GM21367 (cell line): Measurements from ENCODE around the gene KRTAP12-1.
"Not testable (repeated sequence)": the region's sequence is repeated elsewhere in the genome, so short reads cannot be mapped to it uniquely, and the experiment has no call there.

ENCODE experiments used
- ATAC-seq: cut with Tn5 transposase; IDR thresholded peaks from one replicate; pipeline ENCODE4 v1.9.1; 2021; ENCODE audit not compliant: unreplicated experiment

Gene KRTAP12-1

DNA sequence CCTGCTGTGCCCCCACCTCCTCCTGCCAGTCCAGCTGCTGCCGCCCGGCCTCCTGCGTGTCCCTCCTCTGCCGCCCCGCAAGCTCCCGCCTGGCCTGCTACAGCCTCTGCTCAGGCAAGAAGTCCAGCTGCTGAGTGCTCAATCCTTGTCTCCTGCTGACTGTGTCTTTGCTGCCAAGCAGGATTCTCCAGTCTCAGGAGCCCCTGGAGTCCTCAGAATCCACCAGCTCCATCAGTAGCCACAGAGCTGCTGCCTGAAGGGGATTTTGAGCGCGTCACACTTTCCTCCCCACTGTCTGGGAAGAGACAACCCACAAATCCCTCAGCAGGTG lies 34.8 kb downstream of the KRTAP12-1 start:
- ATAC-seq = no peak

DNA sequence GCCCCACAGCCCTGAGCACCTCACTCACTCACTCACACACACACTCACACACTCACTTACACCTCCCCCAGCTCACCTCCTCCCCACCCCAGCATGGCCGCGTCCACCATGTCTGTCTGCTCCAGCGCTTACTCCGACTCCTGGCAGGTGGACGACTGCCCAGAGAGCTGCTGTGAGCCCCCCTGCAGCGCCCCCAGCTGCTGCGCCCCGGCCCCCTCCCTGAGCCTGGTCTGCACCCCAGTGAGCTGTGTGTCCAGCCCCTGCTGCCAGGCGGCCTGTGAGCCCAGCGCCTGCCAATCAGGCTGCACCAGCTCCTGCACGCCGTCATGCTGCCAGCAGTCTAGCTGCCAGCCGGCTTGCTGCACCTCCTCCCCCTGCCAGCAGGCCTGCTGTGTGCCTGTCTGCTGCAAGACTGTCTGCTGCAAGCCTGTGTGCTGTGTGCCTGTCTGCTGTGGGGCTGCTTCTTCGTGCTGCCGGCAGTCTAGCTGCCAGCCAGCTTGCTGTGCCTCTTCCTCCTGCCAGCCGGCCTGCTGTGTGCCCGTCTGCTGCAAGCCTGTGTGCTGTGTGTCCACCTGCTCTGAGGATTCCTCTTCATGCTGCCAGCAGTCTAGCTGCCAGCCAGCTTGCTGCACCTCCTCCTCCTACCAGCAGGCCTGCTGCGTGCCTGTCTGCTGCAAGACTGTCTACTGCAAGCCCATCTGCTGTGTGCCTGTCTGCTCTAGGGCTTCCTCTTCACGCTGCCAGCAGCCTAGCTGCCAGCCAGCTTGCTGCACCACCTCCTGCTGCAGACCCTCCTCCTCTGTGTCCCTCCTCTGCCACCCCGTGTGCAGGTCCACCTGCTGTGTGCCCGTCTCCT lies 35.4 kb downstream of the KRTAP12-1 start, which contains the start of gene KRTAP10-11:
Gene KRTAP10-11 (plus strand): TSS at position 49 of the 856 bp plus-strand sequence. CDS start 45 bp downstream, at position 94.
- ATAC-seq = not testable (repeated sequence)

DNA sequence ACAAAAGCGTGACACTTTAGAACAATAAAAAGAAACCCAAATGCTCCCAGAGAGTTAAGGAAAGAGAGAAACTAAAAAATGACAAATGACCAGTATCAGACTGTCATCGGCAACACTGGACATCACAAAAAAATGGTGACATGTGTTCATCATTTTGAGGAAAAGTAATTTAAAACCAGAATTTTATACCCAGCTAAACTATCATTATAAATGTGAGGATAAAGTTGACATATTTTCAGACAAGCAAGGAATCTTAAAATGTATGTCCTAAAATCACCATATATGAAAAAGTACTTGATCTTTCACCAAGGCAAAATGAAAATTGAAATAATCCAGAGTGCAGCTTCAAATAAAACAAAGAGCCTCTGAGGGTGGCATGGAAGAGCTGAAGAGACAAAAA lies 37.1 kb downstream of the KRTAP12-1 start:
- ATAC-seq = no peak

DNA sequence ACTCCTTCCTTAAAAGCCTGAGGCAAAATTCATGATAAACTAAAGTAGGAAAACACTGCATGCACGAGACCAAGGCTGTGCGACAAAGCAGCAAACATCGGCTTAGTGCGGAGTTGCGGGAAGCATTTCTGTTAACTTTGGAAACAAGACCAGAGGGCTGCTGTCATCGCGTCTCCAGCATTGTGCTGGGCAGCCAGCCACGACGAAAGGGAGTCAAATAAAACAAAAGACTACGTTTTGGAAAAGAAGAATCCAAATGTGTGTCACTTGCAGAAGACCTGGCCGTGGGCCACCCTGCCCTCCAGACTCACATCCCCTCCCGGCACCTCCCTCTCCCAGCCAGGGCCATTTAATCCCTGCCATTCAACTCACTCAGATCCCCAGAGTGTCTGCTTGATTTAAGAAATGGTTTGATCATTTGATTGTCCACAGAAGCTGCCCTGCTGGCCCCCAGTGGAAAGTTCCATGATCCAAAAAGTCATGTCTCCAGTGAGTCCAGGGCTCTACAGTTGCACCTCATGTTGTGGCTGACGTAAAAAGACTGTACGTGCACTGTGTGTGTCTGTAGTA lies 38.1 kb downstream of the KRTAP12-1 start:
- ATAC-seq = no peak

DNA sequence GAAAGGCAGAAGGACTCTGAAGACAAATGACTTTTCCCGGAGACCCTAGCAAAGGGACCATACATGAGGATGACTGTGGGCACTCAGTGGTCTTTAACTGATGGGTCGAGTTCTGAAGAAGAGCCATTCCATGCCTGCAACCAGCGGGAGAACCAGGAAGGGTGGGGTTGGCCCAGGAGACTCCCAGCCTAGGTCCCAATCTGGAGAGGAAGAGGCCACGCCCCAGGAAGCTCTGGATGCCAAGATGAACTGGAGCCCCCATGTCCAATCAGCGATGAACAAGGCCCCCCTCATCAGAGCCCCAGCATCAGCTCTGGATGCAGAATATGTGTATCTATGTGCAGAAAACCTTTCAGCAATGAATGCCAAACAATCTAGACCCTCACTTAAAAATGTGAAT lies 41.2 kb downstream of the KRTAP12-1 start:
- ATAC-seq = no peak

DNA sequence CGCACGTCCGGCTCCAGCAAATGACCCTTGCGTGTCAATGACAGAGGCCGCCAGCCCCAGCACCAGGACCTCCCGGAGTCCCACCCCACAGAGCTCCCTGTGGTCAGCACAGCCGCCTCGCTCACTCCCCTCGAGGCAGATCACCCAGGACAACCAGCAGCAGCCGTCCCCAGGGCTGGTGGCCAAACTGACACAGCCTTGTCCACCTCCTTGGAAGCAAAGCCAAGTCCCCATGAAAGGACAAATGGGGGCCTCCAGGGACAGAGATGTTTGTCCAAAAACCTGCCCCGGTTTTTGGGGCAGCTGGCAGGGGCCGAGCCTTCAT lies 42.7 kb downstream of the KRTAP12-1 start:
- no peak for ATAC-seq

DNA sequence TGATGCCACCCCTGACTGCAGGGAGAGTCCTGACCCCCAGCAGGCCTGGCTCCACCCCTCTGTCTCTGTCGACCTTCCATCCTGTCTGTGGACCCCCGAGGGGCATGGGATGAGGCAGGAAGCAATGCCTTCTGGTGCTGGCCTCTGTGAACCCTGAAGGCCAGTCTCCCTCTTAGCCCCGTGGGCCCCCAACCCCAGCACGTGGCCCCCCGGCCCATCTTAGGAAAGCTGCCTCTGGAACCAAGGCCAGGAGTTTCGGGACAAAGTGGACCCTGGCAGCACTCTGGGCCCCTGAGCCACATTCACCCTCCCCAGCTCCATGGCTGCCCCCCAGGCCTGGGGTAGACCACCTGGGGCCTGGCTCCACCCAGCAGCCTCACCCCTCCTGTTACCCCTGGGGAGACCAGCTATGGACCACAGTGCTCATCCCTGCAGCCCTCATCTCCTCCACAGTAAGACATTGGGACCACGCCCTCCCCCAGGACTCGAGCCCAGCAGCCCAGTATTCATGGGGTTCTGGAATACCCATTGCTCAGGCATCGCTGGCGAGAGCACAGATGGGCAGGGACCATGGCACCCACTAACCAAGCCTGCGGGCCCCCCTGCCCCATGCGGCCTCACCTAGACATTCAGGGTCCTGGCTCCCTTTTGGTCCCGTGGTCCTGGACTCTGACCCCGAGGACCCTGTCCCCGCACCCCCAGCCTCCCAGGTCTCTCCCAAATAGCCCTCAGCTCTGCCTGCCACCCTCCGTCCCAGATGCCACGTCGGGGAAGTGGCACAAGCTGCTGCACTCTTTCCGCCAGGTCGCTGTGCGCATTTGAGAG lies 43.2 kb downstream of the KRTAP12-1 start:
- not testable (repeated sequence) for ATAC-seq

DNA sequence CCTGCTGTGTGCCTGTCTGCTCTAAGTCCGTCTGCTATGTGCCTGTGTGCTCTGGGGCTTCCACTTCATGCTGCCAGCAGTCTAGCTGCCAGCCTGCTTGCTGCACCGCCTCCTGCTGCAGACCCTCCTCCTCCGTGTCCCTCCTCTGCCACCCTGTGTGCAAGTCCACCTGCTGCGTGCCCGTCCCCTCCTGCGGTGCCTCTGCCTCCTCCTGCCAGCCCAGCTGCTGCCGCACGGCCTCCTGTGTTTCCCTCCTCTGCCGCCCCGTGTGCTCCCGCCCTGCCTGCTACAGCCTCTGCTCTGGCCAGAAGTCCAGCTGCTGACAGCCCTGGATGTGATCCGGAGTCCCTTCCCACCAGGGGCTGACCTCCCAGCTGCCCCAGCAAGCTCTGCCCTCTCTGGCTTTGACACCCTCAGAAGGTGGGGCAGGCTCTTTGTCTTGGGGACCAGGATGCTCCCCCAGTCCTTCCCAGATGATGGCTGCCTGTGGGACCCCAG lies 44.1 kb downstream of the KRTAP12-1 start:
- not testable (repeated sequence) for ATAC-seq

DNA sequence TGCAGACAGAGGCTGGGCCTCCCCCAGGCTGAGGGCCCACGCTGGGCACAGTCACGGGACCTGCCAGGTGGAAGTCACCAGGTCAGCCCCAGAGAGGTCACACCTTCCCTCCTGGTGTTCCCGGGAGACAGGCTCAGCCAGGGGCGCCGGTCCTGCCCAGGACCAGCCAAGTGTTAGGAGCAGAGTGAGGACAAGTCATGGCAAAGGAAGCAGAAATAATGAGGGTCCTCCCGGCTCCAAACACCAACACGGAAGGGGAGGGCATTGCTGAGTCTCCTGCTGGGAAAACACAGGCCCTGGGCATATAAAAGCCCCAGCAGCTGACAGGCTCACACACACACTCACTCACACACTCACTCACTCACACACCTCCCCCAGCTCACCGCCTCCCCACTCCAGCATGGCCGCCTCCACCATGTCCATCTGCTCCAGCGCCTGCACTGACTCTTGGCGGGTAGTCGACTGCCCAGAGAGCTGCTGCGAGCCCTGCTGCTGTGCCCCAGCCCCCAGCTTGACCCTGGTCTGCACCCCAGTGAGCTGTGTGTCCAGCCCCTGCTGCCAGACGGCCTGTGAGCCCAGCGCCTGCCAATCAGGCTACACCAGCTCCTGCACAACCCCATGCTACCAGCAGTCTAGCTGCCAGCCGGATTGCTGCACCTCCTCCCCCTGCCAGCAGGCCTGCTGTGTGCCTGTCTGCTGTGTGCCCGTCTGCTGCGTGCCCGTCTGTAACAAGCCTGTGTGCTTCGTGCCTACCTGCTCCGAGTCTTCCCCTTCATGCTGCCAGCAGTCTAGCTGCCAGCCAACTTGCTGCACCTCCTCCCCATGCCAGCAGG lies 44.7 kb downstream of the KRTAP12-1 start, which contains the start of gene KRTAP10-10:
Gene KRTAP10-10 (plus strand): TSS at position 339 of the 833 bp plus-strand sequence. CDS start 62 bp downstream, at position 401.
- ATAC-seq = no peak

DNA sequence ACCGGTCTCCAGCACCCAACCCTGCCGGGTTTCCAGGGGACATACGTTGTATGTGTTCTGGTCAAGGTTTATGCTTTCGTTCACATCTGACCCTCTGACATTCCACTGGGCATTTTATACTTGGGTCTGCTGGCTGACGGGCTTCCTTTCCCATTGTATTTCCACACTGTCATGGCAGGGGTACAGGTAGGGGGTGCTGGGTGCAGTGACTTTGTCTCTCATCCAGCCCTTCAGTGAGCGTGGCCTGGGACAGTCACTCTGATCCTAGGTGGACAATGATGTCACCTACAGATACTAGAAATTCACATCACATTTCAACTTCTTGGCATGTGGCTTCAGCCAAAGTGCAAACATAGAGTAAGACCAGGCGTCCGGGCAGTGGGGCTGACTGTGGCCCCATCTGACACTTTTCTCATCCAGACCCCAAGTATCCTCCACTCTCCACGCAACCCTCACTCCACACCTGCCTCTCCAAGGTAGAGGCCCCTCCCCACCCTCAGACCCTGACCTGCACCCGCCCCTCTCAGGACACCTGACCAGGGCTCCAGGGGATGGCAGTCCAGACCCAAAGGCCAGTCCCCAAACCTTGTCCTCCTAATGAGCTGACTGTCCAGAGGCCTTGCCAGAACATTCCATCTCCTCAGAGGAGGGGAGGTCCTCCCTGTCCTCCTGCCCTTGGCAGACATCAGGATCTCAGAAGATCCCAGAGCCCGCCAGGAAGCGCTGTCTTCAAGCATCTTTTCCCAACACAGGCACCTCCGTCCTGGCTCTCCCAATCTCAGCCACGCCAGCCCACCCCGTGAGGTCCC lies 45.5 kb downstream of the KRTAP12-1 start:
- ATAC-seq = no peak

DNA sequence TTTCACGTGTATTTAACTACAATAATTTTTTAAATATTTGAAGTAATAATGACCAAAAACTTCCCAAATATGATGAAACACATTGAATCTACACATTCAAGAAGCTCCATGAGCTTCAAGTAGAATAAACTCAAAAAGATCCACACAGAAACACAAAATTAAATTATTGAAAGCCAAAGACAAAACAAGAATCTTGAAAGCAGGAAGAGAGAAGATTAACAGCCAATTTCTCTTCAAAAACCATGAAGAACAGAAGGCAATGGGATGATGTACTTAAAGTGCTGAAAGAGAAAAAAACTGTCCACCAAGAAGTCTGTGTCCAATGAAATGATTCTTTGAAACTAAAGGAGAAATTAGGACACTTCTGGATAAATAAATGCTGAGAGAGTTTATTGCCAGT lies 49.9 kb downstream of the KRTAP12-1 start:
- no peak for ATAC-seq
